ENCODE results near the gene MS4A4E. TPM values are rescaled to one million over a fixed set of nuclear protein-coding genes. Genes with fewer than 3 reads are reported as not detected.

Gene MS4A4E
- total RNA-seq, 1 donor = not detected

DNA sequence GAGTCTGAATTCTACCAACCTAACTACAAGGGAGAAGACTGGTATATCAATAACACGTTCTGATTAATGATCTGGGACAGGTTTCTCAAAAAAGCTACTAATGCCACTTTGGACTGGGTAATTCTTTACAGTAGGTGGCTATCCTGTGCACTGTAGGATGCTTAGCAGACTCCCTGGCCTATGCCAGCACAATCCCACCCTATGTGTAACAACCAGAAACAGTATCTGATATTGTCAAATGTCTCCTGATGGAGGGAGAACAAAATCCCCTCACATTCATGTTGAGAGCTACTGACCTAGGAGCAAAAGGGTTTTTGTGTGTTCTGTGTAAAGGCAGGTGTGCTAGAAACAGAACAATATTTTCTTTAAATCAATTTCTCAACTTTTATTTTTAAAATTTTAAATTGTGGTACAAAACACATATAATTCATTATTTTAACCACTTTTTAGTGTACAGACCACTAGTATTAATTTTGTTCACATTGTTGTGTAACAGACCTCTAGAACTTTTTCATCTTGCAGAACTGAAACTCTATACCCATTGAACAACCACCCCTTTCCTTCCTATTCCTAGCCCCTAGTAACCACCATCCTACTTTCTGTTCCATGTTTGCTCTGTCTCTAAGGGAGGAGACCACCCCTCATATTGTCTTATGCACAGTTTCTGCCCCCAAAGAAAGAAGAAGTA is 58.0 kb downstream of the MS4A4E start:
- DNase-seq (ENCODE audit: insufficient read length, low spot score, missing footprints) = no peak
- Histone ChIP-seq H3K4me3 (ENCODE audit: insufficient read depth, low read length) (no peak overlapping the region), H3K4me2 (ENCODE audit: insufficient read depth, low read length) (no peak overlapping the region), H3K9me3 (ENCODE audit: low read depth, low read length) (no peaks in the 10 kb centered on the region), H3K4me1 (ENCODE audit: insufficient read depth, low read length) (no peaks in the 10 kb centered on the region), H3K36me3 (ENCODE audit: insufficient read depth, low read length) (no peaks in the 10 kb centered on the region), H3K27me3 (ENCODE audit: insufficient read depth, low read length) (no peaks in the 10 kb centered on the region), H3K27ac (ENCODE audit: low read depth, low read length) (no peak overlapping the region), H4K20me1 (ENCODE audit: insufficient read depth, low read length) (no peaks in the 10 kb centered on the region), H3K79me2 (ENCODE audit: insufficient read depth, low read length) (no peaks in the 10 kb centered on the region), H2AFZ (ENCODE audit: low read length) (no peak overlapping the region)
- TF ChIP-seq, protein P1, sequence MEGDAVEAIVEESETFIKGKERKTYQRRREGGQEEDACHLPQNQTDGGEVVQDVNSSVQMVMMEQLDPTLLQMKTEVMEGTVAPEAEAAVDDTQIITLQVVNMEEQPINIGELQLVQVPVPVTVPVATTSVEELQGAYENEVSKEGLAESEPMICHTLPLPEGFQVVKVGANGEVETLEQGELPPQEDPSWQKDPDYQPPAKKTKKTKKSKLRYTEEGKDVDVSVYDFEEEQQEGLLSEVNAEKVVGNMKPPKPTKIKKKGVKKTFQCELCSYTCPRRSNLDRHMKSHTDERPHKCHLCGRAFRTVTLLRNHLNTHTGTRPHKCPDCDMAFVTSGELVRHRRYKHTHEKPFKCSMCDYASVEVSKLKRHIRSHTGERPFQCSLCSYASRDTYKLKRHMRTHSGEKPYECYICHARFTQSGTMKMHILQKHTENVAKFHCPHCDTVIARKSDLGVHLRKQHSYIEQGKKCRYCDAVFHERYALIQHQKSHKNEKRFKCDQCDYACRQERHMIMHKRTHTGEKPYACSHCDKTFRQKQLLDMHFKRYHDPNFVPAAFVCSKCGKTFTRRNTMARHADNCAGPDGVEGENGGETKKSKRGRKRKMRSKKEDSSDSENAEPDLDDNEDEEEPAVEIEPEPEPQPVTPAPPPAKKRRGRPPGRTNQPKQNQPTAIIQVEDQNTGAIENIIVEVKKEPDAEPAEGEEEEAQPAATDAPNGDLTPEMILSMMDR (IDR thresholded peaks at IDR 0.05; ENCODE audit: extremely low read depth, low read depth, low read length) = no peak

DNA sequence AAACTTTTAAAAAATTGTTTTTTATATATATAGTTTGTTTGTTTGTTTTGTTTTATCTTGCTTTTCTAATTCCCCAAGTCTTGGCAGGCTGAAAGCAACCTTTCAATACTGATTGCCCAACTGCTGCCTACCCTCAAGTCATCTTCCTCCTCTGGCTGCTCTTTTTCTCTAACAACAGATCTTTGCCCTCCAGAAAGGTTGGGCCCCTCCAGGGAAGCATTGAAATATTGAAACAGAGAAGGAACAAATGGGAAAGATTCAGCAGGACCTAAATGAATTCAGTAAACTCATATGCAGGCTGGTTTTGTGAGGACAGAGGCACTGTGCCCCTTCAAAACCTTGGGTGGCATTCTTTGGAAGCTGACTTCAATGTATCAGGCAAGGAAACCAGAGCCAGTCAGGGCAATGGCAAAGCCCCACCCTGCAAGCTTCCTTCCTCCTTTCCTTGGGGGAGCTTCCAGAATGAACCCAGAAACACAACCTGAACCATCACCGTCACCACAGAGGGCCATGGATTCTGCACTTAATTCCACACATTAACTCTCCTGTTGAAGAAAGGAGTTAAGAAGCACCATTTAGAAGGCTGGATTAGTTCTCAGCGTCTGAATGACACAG is 59.2 kb downstream of the MS4A4E start:
- TF ChIP-seq, protein P1 (IDR thresholded peaks at IDR 0.05; ENCODE audit: extremely low read depth, low read depth, low read length) = no peak

DNA sequence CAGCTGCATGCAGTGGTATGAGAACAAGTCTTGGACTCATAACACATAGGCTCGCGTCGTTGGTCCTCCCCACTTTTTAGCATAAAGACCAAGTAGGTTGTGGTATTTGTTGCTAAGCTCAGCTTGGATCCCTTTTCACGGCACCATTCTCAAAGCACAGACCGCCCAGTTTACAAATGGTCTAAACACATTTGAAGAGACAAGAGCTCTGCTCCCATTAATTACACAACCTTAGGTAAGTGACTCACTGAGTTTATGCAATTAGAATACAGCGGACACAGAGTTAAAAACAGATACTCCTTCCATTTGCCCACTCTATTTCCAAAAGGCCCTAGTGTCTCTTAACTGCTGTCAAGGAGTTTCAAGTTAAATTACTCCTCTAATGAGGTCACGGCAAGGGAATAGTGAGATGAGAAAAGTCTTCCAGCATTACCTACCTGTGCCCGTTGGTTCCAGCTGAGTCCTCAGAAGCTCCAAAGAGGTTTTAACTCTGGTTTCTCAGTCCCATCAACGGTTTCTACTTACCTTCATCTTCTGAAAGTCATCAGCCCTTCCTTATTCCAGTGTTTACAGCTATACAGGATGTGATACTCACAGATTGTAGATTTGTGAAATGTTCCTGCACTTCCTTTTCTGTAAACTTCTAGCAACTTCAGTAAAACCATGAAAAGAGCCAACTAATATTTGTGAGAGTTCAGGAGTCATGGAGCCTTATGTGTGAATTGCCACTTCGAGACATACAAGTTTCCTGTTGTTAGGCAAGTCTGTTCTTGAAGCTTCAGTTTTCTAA is 60.2 kb downstream of the MS4A4E start, which contains the start of gene MS4A6A:
MS4A6A (minus strand) TSS at position 543 of the 790 bp plus-strand sequence. CDS start 1,356 bp downstream, outside the sequence.
- no peak within 1 kb of the TSS for H3K4me3 ChIP-seq (ENCODE audit: insufficient read depth, low read length)
- H3K27me3 ChIP-seq (ENCODE audit: insufficient read depth, low read length) = no peaks in the 10 kb centered on the region
- no peaks in the 10 kb centered on the region for H3K79me2 ChIP-seq (ENCODE audit: insufficient read depth, low read length)
- H3K9me3 ChIP-seq (ENCODE audit: low read depth, low read length) = no peaks in the 10 kb centered on the region
- no peak within 1 kb of the TSS for H2AFZ ChIP-seq (ENCODE audit: low read length)
- H3K36me3 ChIP-seq (ENCODE audit: insufficient read depth, low read length) = no peaks in the 10 kb centered on the region
- no peak within 1 kb of the TSS for H3K27ac ChIP-seq (ENCODE audit: low read depth, low read length)
- no peaks in the 10 kb centered on the region for H3K4me1 ChIP-seq (ENCODE audit: insufficient read depth, low read length)
- TF ChIP-seq, protein P1 (IDR thresholded peaks at IDR 0.05; ENCODE audit: extremely low read depth, low read depth, low read length) = no peak
- DNase-seq (ENCODE audit: insufficient read length, low spot score, missing footprints) = no peak
- no peaks in the 10 kb centered on the region for H4K20me1 ChIP-seq (ENCODE audit: insufficient read depth, low read length)
- H3K4me2 ChIP-seq (ENCODE audit: insufficient read depth, low read length) = no peak within 1 kb of the TSS

More for the DNA sequence above, 59.2 kb downstream of the MS4A4E start:
- no peak for DNase-seq (ENCODE audit: insufficient read length, low spot score, missing footprints)
- H3K4me3 ChIP-seq (ENCODE audit: insufficient read depth, low read length) = no peak overlapping the region
- no peak overlapping the region for H3K4me2 ChIP-seq (ENCODE audit: insufficient read depth, low read length)
- H3K27me3 ChIP-seq (ENCODE audit: insufficient read depth, low read length) = no peaks in the 10 kb centered on the region
- H4K20me1 ChIP-seq (ENCODE audit: insufficient read depth, low read length) = no peaks in the 10 kb centered on the region
- H3K36me3 ChIP-seq (ENCODE audit: insufficient read depth, low read length) = no peaks in the 10 kb centered on the region
- H3K79me2 ChIP-seq (ENCODE audit: insufficient read depth, low read length) = no peaks in the 10 kb centered on the region
- H3K27ac ChIP-seq (ENCODE audit: low read depth, low read length) = no peak overlapping the region
- no peaks in the 10 kb centered on the region for H3K9me3 ChIP-seq (ENCODE audit: low read depth, low read length)
- no peaks in the 10 kb centered on the region for H3K4me1 ChIP-seq (ENCODE audit: insufficient read depth, low read length)
- H2AFZ ChIP-seq (ENCODE audit: low read length) = no peak overlapping the region

DNA sequence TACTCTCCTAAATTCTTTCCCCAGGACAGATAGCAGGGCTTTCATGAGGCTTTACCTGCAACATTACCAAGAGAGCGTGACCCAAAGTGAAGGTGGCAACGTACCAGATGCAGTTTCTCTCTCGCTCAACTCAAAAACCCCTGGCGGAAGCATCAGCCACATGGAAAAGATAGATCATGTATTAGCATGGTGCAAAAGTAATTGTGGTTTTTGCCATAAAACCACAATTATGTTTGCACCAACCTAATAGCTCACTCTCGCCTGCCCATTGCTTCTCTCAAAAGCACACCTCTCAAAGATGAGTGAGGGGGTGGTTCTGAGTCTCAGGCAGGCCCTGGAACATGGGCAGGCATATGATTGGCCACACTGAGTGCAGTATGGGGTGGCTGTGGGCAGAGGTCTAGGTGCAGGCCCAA is 67.1 kb downstream of the MS4A4E start:
- H4K20me1 ChIP-seq (ENCODE audit: insufficient read depth, low read length) = no peaks in the 10 kb centered on the region
- TF ChIP-seq, protein P1 (IDR thresholded peaks at IDR 0.05; ENCODE audit: extremely low read depth, low read depth, low read length) = no peak
- no peak for DNase-seq (ENCODE audit: insufficient read length, low spot score, missing footprints)

More for the DNA sequence above, 67.1 kb downstream of the MS4A4E start:
- Histone ChIP-seq H3K36me3 (ENCODE audit: insufficient read depth, low read length) (no peaks in the 10 kb centered on the region), H3K4me2 (ENCODE audit: insufficient read depth, low read length) (no peak overlapping the region), H3K79me2 (ENCODE audit: insufficient read depth, low read length) (no peaks in the 10 kb centered on the region), H2AFZ (ENCODE audit: low read length) (no peak overlapping the region), H3K27ac (ENCODE audit: low read depth, low read length) (no peak overlapping the region), H3K9me3 (ENCODE audit: low read depth, low read length) (no peaks in the 10 kb centered on the region), H3K4me1 (ENCODE audit: insufficient read depth, low read length) (no peaks in the 10 kb centered on the region), H3K4me3 (ENCODE audit: insufficient read depth, low read length) (no peak overlapping the region), H3K27me3 (ENCODE audit: insufficient read depth, low read length) (no peaks in the 10 kb centered on the region)
